HEK293 (cell line): ENCODE results near the gene TCEA3.

Experiments used
- ZBTB7A ChIP-seq: fragments of 450-650 bp; formaldehyde crosslinking; IDR thresholded peaks from 2 replicates; pipeline ENCODE4 v1.5.1; 2016; ENCODE audit warnings: low read depth, missing biosample characterization, missing genetic modification characterization
- ZFHX2 ChIP-seq: fragments of 450-650 bp; formaldehyde crosslinking; conservative IDR thresholded peaks from 2 replicates; pipeline ENCODE4 v1.5.1; 2016; ENCODE audit warnings: missing biosample characterization, missing genetic modification characterization
- ZNF114 ChIP-seq: fragments of 450-650 bp; formaldehyde crosslinking; IDR thresholded peaks from 2 replicates; pipeline ENCODE4 v1.5.0; 2017; ENCODE audit warnings: missing biosample characterization, missing genetic modification characterization
- ZNF146 ChIP-seq: fragments of 450-650 bp; formaldehyde crosslinking; IDR thresholded peaks from 2 replicates; pipeline ENCODE4 v1.5.1; 2016; ENCODE audit warnings: missing biosample characterization, missing genetic modification characterization
- ZNF335 ChIP-seq: fragments of 450-650 bp; formaldehyde crosslinking; conservative IDR thresholded peaks from 2 replicates; pipeline ENCODE4 v1.5.1; 2016; ENCODE audit warnings: missing biosample characterization, missing genetic modification characterization
- ZNF777 ChIP-seq: fragments of 450-650 bp; formaldehyde crosslinking; IDR thresholded peaks from 2 replicates; pipeline ENCODE4 v1.5.1; 2017; ENCODE audit warnings: missing biosample characterization, missing genetic modification characterization, borderline replicate concordance
- TF ChIP-seq, protein P1 (sequence below): fragments of 450-650 bp; formaldehyde crosslinking; IDR thresholded peaks from 2 replicates; pipeline ENCODE4 v1.5.1; 2016; ENCODE audit warnings: missing biosample characterization, missing genetic modification characterization
- TF ChIP-seq, protein P2 (sequence below): fragments of 450-650 bp; formaldehyde crosslinking; IDR thresholded peaks from 2 replicates; pipeline ENCODE4 v1.5.1; 2016; ENCODE audit warnings: missing biosample characterization, missing genetic modification characterization

- TF ChIP-seq ZFHX2 (no peak), ZNF114 (tag by site-specific recombination) (no peak), ZBTB7A (no peak), ZNF146 (tag by site-specific recombination) (no peak), ZNF777 (no peak), ZNF335 (tag by site-specific recombination) (no peak)
- TF ChIP-seq, protein P1, sequence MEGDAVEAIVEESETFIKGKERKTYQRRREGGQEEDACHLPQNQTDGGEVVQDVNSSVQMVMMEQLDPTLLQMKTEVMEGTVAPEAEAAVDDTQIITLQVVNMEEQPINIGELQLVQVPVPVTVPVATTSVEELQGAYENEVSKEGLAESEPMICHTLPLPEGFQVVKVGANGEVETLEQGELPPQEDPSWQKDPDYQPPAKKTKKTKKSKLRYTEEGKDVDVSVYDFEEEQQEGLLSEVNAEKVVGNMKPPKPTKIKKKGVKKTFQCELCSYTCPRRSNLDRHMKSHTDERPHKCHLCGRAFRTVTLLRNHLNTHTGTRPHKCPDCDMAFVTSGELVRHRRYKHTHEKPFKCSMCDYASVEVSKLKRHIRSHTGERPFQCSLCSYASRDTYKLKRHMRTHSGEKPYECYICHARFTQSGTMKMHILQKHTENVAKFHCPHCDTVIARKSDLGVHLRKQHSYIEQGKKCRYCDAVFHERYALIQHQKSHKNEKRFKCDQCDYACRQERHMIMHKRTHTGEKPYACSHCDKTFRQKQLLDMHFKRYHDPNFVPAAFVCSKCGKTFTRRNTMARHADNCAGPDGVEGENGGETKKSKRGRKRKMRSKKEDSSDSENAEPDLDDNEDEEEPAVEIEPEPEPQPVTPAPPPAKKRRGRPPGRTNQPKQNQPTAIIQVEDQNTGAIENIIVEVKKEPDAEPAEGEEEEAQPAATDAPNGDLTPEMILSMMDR (tag by site-specific recombination): no peak
- TF ChIP-seq, protein P2, sequence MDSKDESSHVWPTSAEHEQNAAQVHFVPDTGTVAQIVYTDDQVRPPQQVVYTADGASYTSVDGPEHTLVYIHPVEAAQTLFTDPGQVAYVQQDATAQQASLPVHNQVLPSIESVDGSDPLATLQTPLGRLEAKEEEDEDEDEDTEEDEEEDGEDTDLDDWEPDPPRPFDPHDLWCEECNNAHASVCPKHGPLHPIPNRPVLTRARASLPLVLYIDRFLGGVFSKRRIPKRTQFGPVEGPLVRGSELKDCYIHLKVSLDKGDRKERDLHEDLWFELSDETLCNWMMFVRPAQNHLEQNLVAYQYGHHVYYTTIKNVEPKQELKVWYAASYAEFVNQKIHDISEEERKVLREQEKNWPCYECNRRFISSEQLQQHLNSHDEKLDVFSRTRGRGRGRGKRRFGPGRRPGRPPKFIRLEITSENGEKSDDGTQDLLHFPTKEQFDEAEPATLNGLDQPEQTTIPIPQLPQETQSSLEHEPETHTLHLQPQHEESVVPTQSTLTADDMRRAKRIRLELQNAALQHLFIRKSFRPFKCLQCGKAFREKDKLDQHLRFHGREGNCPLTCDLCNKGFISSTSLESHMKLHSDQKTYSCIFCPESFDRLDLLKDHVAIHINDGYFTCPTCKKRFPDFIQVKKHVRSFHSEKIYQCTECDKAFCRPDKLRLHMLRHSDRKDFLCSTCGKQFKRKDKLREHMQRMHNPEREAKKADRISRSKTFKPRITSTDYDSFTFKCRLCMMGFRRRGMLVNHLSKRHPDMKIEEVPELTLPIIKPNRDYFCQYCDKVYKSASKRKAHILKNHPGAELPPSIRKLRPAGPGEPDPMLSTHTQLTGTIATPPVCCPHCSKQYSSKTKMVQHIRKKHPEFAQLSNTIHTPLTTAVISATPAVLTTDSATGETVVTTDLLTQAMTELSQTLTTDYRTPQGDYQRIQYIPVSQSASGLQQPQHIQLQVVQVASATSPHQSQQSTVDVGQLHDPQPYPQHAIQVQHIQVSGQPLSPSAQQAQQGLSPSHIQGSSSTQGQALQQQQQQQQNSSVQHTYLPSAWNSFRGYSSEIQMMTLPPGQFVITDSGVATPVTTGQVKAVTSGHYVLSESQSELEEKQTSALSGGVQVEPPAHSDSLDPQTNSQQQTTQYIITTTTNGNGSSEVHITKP (tag by site-specific recombination): no peak
Measured at GRCh38 chr1:23357138-23357908, 67.2 kb downstream of the TCEA3 start.
